Mesothelial cell of epicardium (in vitro differentiated cells): ENCODE data around the gene TRIO. TPM values are rescaled to one million over a fixed set of nuclear protein-coding genes. Genes with fewer than 3 reads are reported as not detected.

Experiments used
- DNase-seq, 2 experiments: peaks; one replicate each; pipeline ENCODE4 v3.0.0; 2021; ENCODE audit warnings: low spot score in 2 of 2; ENCODE audit not compliant: unreplicated experiment in 2 of 2
- H3K27ac Mint-ChIP-seq: 2 replicates; pipeline ENCODE4 v1.8.0; 2021; ENCODE audit warnings: mixed read lengths
- H3K27me3 Mint-ChIP-seq: 2 replicates; pipeline ENCODE4 v1.8.0; 2021; ENCODE audit warnings: low read depth, mixed read lengths
- H3K36me3 Mint-ChIP-seq: 2 replicates; pipeline ENCODE4 v1.8.0; 2021; ENCODE audit warnings: mixed read lengths
- H3K4me1 Mint-ChIP-seq: 2 replicates; pipeline ENCODE4 v1.8.0; 2021; ENCODE audit warnings: mixed read lengths
- H3K4me3 Mint-ChIP-seq: 2 replicates; pipeline ENCODE4 v1.8.0; 2021; ENCODE audit warnings: mild to moderate bottlenecking, moderate library complexity, mixed read lengths
- H3K9me3 Mint-ChIP-seq: 2 replicates; pipeline ENCODE4 v1.8.0; 2021; ENCODE audit warnings: mixed read lengths
- total RNA-seq: library from RNA; stranded (reverse); gene quantifications from 3 replicates; pipeline ENCODE4 v1.2.1, GENCODE V29; 2021
- TF ChIP-seq, protein P1 (sequence below): fragments of 200-600 bp; sonication (generic); IDR thresholded peaks from one replicate; pipeline ENCODE4 v1.5.0; 2021; ENCODE audit warnings: antibody characterized with exemption; ENCODE audit not compliant: unreplicated experiment

TRIO gene
- total RNA-seq, 1 donor from 2014 or later, result 209 TPM

DNA sequence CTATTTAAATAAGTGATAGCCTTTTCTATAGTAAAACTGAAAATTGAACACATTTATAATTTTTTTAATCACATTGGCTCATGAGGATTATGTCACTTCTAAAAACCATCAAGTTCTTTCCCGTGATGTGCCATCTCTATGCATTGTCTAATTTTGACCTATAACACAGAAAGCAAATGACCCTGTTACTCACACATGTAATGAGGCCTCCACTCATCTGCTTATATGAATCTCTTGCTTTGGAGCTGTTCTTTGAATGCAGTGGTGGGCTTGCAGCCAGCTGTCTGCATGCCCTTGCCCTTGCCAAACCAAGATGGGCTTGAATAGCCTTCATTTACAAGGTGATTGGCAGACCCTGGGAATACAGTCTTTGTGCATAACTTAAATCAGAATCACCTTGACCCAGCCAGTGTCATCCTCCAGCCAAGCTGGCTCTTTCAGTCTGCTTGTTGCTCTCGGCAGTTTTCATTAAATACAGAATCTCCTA lies 163.2 kb downstream of the TRIO start:
- Mint-ChIP-seq H3K4me1 (peaks cover 7% of the 10 kb centered on the region), H3K27ac (no peak overlapping the region), H3K9me3 (peaks cover 5% of the 10 kb centered on the region), H3K4me3 (no peak overlapping the region), H3K36me3 (peaks cover 35% of the 10 kb centered on the region), H3K27me3 (no peaks in the 10 kb centered on the region)
- TF ChIP-seq, protein P1, sequence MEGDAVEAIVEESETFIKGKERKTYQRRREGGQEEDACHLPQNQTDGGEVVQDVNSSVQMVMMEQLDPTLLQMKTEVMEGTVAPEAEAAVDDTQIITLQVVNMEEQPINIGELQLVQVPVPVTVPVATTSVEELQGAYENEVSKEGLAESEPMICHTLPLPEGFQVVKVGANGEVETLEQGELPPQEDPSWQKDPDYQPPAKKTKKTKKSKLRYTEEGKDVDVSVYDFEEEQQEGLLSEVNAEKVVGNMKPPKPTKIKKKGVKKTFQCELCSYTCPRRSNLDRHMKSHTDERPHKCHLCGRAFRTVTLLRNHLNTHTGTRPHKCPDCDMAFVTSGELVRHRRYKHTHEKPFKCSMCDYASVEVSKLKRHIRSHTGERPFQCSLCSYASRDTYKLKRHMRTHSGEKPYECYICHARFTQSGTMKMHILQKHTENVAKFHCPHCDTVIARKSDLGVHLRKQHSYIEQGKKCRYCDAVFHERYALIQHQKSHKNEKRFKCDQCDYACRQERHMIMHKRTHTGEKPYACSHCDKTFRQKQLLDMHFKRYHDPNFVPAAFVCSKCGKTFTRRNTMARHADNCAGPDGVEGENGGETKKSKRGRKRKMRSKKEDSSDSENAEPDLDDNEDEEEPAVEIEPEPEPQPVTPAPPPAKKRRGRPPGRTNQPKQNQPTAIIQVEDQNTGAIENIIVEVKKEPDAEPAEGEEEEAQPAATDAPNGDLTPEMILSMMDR, result no peak
- no peak for DNase-seq

DNA sequence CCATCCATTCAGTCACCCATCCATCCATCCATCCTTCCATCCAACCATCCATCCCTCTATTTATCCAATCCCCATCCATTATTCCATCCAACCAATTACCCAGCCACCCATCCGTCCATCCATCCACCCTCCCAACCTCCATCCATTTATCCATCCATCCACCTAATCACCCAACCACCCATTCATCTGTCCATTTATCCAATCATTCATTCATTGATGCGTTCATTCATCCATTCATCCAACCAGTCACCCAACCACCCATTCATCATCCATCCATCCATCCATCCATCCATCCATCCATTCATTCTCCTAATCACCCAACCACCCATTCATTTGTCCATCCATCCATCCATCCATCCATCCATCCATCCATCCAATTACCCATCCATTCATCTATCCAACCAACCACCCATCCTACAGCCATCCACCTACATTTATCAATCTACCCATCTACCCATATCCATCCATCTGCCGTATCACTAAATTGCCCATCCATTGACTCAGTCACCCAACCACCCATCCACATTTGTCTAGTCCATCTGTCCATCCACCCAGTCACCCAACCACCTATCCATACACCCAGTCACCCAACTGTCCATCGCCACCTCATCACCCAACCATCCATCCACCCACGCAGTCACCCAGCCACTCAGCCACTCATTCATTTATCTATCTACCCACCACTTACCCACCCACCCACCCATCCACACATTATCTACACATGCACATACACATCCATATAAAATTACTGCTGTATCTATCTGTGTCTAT lies 165.4 kb downstream of the TRIO start:
- peaks cover 31% of the 10 kb centered on the region for H3K36me3 Mint-ChIP-seq
- peaks cover 27% of the 10 kb centered on the region for H3K4me1 Mint-ChIP-seq
- H3K9me3 Mint-ChIP-seq, result peaks cover 5% of the 10 kb centered on the region
- no peak overlapping the region for H3K4me3 Mint-ChIP-seq
- no peak for DNase-seq
- TF ChIP-seq, protein P1, result no peak
- no peaks in the 10 kb centered on the region for H3K27me3 Mint-ChIP-seq
- no peak overlapping the region for H3K27ac Mint-ChIP-seq

DNA sequence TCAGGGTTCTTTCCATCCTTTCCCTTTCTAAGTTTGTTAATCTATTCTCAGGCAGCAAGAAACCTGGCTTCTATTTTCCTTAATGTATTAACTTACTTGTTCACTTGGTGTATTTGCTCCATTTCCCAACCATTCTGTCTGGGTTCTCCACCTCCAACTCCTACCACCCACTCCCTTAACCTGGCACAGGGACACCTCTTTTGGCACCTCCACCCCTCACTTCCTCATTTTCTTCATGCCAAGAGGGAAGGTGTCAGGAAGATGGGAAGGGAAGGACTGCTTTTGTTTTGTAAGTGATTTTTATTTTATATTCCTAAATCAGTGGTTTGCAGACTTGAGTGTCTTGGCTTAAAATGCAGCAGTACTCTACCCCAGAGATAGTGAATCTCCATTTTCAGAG lies 166.1 kb downstream of the TRIO start:
- Mint-ChIP-seq H3K27me3 (no peaks in the 10 kb centered on the region), H3K4me1 (peaks cover 30% of the 10 kb centered on the region), H3K27ac (no peak overlapping the region), H3K9me3 (peaks cover 5% of the 10 kb centered on the region), H3K36me3 (peaks cover 31% of the 10 kb centered on the region), H3K4me3 (no peak overlapping the region)
- DNase-seq, result no peak
- TF ChIP-seq, protein P1, result no peak

- Mint-ChIP-seq H3K27me3 (no peaks in the 10 kb centered on the region), H3K4me1 (peaks cover 37% of the 10 kb centered on the region), H3K9me3 (peaks cover 5% of the 10 kb centered on the region), H3K36me3 (peaks cover 31% of the 10 kb centered on the region), H3K27ac (no peak overlapping the region), H3K4me3 (no peak overlapping the region)
- TF ChIP-seq, protein P1, result no peak
- no peak for DNase-seq
These were observed 166.9 kb downstream of the TRIO start for GRCh38 chr5:14309878-14310531.

DNA sequence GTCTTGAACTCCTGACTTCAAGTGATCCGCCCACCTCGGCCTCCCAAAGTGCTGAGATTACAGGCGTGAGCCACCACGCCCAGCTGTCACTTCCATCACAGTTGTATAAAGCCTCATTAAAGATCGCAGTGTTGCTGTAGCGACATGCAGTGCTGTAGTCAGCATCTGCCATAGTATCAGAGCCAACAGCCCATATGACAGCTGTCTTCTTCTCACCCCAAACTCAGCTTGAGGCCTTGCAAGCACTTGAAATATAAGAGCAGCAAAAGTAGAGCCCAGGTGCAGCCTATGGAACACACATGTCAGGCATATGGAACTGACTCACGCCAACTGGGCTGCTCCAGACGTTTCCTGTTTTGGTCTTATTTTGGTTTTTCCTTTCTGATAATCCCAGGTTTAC lies 167.8 kb downstream of the TRIO start:
- Mint-ChIP-seq H3K27ac (no peak overlapping the region), H3K4me3 (no peak overlapping the region), H3K36me3 (peaks cover 31% of the 10 kb centered on the region), H3K27me3 (no peaks in the 10 kb centered on the region), H3K9me3 (peaks cover 5% of the 10 kb centered on the region), H3K4me1 (peaks cover 42% of the 10 kb centered on the region)
- DNase-seq, result no peak
- TF ChIP-seq, protein P1, result no peak
